ENCODE data around the gene FAM114A1.
A peak's percentile ranks its signal among the peaks of the same experiment; 100 is the strongest.

The FAM114A1 gene

GRCh38 chr4:38867478-38868058, at the start of gene FAM114A1:
Gene FAM114A1 (plus strand): TSS chr4:38867806. CDS start chr4:38878079, 10,273 bp downstream.
- peak; percentile 81 for DNase-seq
- Histone ChIP-seq H3K4me3 (ENCODE audit: low read depth, low read length) (peak within 1 kb of the TSS; percentile 84), H3K36me3 (no peaks in the 10 kb centered on the region; the same call in 1 of the 2 replicates), H3K9me3 (ENCODE audit: severe bottlenecking) (no peaks in the 10 kb centered on the region), H3K27me3 (ENCODE audit: insufficient read depth, low read depth, severe bottlenecking) (no peaks in the 10 kb centered on the region), H3K27ac (peak within 1 kb of the TSS; percentile 42)
- no peak for TF ChIP-seq CTCF (IDR thresholded peaks at IDR 0.05; ENCODE audit: low read depth, low read length)

GRCh38 chr4:38818441-38818976, 49.1 kb upstream of the FAM114A1 start:
- no peaks in the 10 kb centered on the region for H3K36me3 ChIP-seq
- DNase-seq, result no peak
- no peak overlapping the region for H3K4me3 ChIP-seq (ENCODE audit: low read depth, low read length)
- no peaks in the 10 kb centered on the region for H3K27me3 ChIP-seq (ENCODE audit: insufficient read depth, low read depth, severe bottlenecking)
- H3K9me3 ChIP-seq (ENCODE audit: severe bottlenecking), result peaks cover 3% of the 10 kb centered on the region
- TF ChIP-seq CTCF (IDR thresholded peaks at IDR 0.05; ENCODE audit: low read depth, low read length), result no peak
- no peak overlapping the region for H3K27ac ChIP-seq

DNA sequence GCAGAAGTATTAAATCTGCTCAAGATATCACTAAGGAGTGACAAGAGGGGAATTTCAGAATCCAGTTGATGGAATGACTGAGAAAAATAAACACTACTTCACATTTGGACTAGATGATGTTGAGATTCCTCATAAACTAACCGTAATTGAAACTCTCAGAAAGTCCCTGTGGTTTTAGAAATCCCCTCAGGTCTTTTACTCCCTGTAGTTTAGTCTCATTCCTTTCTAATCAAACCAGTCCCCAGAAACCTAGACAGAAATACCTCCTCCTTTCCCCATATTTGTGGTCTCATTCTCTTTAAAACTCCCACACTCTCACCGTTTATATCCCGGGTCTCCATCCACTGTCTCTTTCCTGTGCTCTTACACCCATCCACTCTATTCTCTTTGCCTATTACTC, 48.0 kb upstream of the FAM114A1 start:
- Histone ChIP-seq H3K9me3 (ENCODE audit: severe bottlenecking) (peaks cover 3% of the 10 kb centered on the region), H3K36me3 (no peaks in the 10 kb centered on the region), H3K4me3 (ENCODE audit: low read depth, low read length) (no peak overlapping the region), H3K27me3 (ENCODE audit: insufficient read depth, low read depth, severe bottlenecking) (no peaks in the 10 kb centered on the region), H3K27ac (no peak overlapping the region)
- no peak for DNase-seq
- no peak for TF ChIP-seq CTCF (IDR thresholded peaks at IDR 0.05; ENCODE audit: low read depth, low read length)

DNA sequence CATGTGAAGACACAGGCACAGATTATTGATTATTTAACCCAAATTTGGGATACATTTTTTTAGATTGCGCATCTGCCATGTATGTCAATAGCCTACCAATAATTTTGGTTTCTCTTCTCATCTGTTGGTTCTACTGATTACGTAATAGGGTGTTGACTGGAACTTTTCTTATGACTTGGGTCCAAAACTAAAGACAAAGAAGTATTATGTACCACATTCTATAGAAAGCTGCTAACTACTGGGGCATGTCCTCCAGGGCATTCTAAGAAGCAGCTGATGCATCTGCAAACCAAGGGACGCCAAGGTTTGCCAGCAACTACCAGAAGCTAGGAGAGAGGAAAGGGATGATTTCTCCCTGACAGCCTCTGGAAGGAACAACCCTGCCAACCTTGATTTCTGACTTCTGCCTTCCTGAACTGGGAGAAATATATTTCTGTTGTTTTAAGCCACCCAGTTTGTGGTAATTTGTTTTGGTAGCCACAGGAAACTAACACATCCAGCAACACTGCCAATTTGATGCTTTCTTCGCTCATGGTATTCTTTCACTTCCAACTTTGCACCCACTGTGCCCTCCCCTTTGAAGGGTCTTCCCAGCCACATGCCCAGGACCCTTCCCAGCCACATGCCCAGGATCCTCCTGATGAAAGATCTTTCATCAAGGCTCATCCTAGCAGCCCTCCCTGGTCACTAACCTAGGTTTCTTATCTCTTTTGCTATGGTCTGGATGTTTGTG, 47.1 kb upstream of the FAM114A1 start:
- no peak for TF ChIP-seq CTCF (IDR thresholded peaks at IDR 0.05; ENCODE audit: low read depth, low read length)
- Histone ChIP-seq H3K9me3 (ENCODE audit: severe bottlenecking) (no peaks in the 10 kb centered on the region), H3K27ac (no peak overlapping the region), H3K36me3 (no peaks in the 10 kb centered on the region), H3K4me3 (ENCODE audit: low read depth, low read length) (no peak overlapping the region), H3K27me3 (ENCODE audit: insufficient read depth, low read depth, severe bottlenecking) (no peaks in the 10 kb centered on the region)
- no peak for DNase-seq

GRCh38 chr4:38821739-38822138, 45.9 kb upstream of the FAM114A1 start:
- Histone ChIP-seq H3K36me3 (no peaks in the 10 kb centered on the region), H3K27me3 (ENCODE audit: insufficient read depth, low read depth, severe bottlenecking) (no peaks in the 10 kb centered on the region), H3K4me3 (ENCODE audit: low read depth, low read length) (no peak overlapping the region), H3K9me3 (ENCODE audit: severe bottlenecking) (no peaks in the 10 kb centered on the region), H3K27ac (no peak overlapping the region)
- no peak for DNase-seq
- no peak for TF ChIP-seq CTCF (IDR thresholded peaks at IDR 0.05; ENCODE audit: low read depth, low read length)
